H1 (cell line): ENCODE data around the gene AK5. TPM values are rescaled to one million over a fixed set of nuclear protein-coding genes. Genes with fewer than 3 reads are reported as not detected.

Source experiments
- CTCF ChIA-PET: fragments of 300-600 bp; sonication (Branson Sonifier 250); formaldehyde crosslinking; loops from one replicate; lab custom pipeline; 2021; ENCODE audit not compliant: partially characterized antibody; lab: Charles Lee
- POLR2A ChIA-PET: fragments of 300-600 bp; sonication (Branson Sonifier 250); formaldehyde crosslinking; loops from one replicate; lab custom pipeline; 2021; ENCODE audit warnings: inconsistent platforms; ENCODE audit not compliant: partially characterized antibody; lab: Charles Lee
- DNase-seq, 2 experiments: peaks; one replicate each; pipeline versions ENCODE4 v3.0.0 to v3.0.0-alpha.2; 2010 to 2022; ENCODE audit warnings: low spot score in 2 of 2, low read depth in 1 of 2, mixed read lengths in 1 of 2
- FAIRE-seq: peaks from 2 replicates; lab custom pipeline; 2011; peaks lifted over from hg19 to GRCh38; lab: Jason Lieb, UNC
- H2AFZ ChIP-seq: 2 replicates; pipeline ENCODE4 v1.8.1; 2012; ENCODE audit warnings: low read length, inconsistent platforms
- H2AK5ac ChIP-seq: 2 replicates; pipeline ENCODE4 v1.6.1; 2013; ENCODE audit warnings: low read depth, low read length
- H2BK120ac ChIP-seq: replicated peaks from 2 replicates; pipeline ENCODE3; 2013; ENCODE audit warnings: low read depth, low read length, inconsistent platforms
- H2BK12ac ChIP-seq: 2 replicates; pipeline ENCODE4 v1.6.1; 2013; ENCODE audit warnings: low read depth, low read length
- H2BK15ac ChIP-seq: 2 replicates; pipeline ENCODE4 v1.6.1; 2013; ENCODE audit warnings: low read length
- H2BK20ac ChIP-seq: 2 replicates; pipeline ENCODE4 v1.6.1; 2013; ENCODE audit warnings: low read length
- H2BK5ac ChIP-seq: 2 replicates; pipeline ENCODE4 v1.6.1; 2013; ENCODE audit warnings: low read depth, low read length
- H3K14ac ChIP-seq: 2 replicates; pipeline ENCODE4 v1.6.1; 2013; ENCODE audit warnings: inconsistent platforms; ENCODE audit not compliant: insufficient read length
- H3K18ac ChIP-seq: 2 replicates; pipeline ENCODE4 v1.6.1; 2013; ENCODE audit warnings: low read length; ENCODE audit errors: extremely low read depth
- H3K23ac ChIP-seq: 2 replicates; pipeline ENCODE4 v1.6.1; 2013; ENCODE audit warnings: inconsistent platforms; ENCODE audit not compliant: insufficient read length
- H3K23me2 ChIP-seq: 2 replicates; pipeline ENCODE4 v1.6.1; 2013; ENCODE audit warnings: low read depth, low read length
- H3K27ac ChIP-seq: 2 replicates; pipeline ENCODE4 v1.6.1; 2011; ENCODE audit warnings: low read depth, low read length, inconsistent platforms
- H3K27me3 ChIP-seq, 4 experiments: replicated peaks in 1 of 4; 1 replicate in 1 of 4; 2 replicates in 3 of 4; pipeline versions ENCODE4 v1.6.1 to v1.8.1; 2011 to 2013; ENCODE audit warnings: low read length in 3 of 4, mild to moderate bottlenecking in 3 of 4, inconsistent platforms in 2 of 4, mixed read lengths in 2 of 4, moderate library complexity in 1 of 4; ENCODE audit not compliant: control insufficient read depth in 3 of 4, insufficient read depth in 3 of 4; ENCODE audit errors: extremely low read depth in 1 of 4
- H3K36me3 ChIP-seq, 4 experiments: 2 replicates each; pipeline versions ENCODE4 v1.6.1 to v1.8.1; 2011 to 2013; ENCODE audit warnings: mild to moderate bottlenecking in 4 of 4, low read length in 3 of 4, moderate library complexity in 2 of 4, control low read depth in 1 of 4, inconsistent platforms in 1 of 4; ENCODE audit not compliant: insufficient read depth in 4 of 4, control insufficient read depth in 2 of 4
- H3K4ac ChIP-seq: replicated peaks from 2 replicates; pipeline ENCODE3; 2013; ENCODE audit warnings: low read length, low read depth, mixed read lengths, inconsistent platforms; ENCODE audit not compliant: insufficient read length
- H3K4me1 ChIP-seq, 4 experiments: replicated peaks in 1 of 4; 1 replicate in 1 of 4; 2 replicates in 3 of 4; pipeline versions ENCODE4 v1.6.1 to v1.8.1; 2011 to 2013; ENCODE audit warnings: low read length in 3 of 4, inconsistent platforms in 2 of 4, mixed read lengths in 1 of 4; ENCODE audit not compliant: insufficient read depth in 4 of 4, control insufficient read depth in 3 of 4
- H3K4me2 ChIP-seq, 2 experiments: 2 replicates each; pipeline versions ENCODE4 v1.6.1 to v1.8.1; 2011 to 2013; ENCODE audit warnings: low read depth in 2 of 2, low read length in 2 of 2, control low read depth in 1 of 2, inconsistent platforms in 1 of 2, mild to moderate bottlenecking in 1 of 2; ENCODE audit not compliant: insufficient read depth in 1 of 2
- H3K4me3 ChIP-seq, 4 experiments: fragments of 200-600, 300-600 bp in 1 of 4; sonication (generic), shearing (Covaris generic), sonication (Bioruptor Twin) in 1 of 4; 2 replicates each; pipeline versions ENCODE4 v1.5.1 to v1.8.1; 2011 to 2016; ENCODE audit warnings: low read length in 4 of 4, low read depth in 3 of 4, control low read depth in 2 of 4, inconsistent platforms in 2 of 4, mild to moderate bottlenecking in 2 of 4, mixed read lengths in 1 of 4, moderate library complexity in 1 of 4; ENCODE audit not compliant: insufficient read depth in 2 of 4; ENCODE audit errors: extremely low read depth in 1 of 4
- H3K56ac ChIP-seq: replicated peaks from 2 replicates; pipeline ENCODE3; 2013; ENCODE audit warnings: low read depth, mild to moderate bottlenecking, mixed read lengths, low read length, inconsistent platforms; ENCODE audit not compliant: insufficient read length
- H3K79me1 ChIP-seq: 2 replicates; pipeline ENCODE4 v1.6.1; 2013; ENCODE audit warnings: low read depth, low read length, control low read depth
- H3K79me2 ChIP-seq, 2 experiments: 2 replicates each; pipeline versions ENCODE4 v1.6.1 to v1.8.1; 2012 to 2013; ENCODE audit warnings: low read length in 2 of 2, mild to moderate bottlenecking in 2 of 2, inconsistent platforms in 1 of 2; ENCODE audit not compliant: insufficient read depth in 2 of 2, control insufficient read depth in 1 of 2
- H3K9ac ChIP-seq, 4 experiments: replicated peaks in 1 of 4; 1 replicate in 1 of 4; 2 replicates in 3 of 4; pipeline versions ENCODE4 v1.6.1 to v1.8.1; 2011 to 2013; ENCODE audit warnings: low read depth in 3 of 4, low read length in 3 of 4, control low read depth in 2 of 4, mild to moderate bottlenecking in 2 of 4, moderate library complexity in 2 of 4, inconsistent platforms in 1 of 4; ENCODE audit errors: extremely low read depth in 1 of 4
- H3K9me3 ChIP-seq, 2 experiments: 2 replicates each; pipeline versions ENCODE4 v1.6.1 to v1.8.1; 2012 to 2013; ENCODE audit warnings: mild to moderate bottlenecking in 2 of 2, moderate library complexity in 2 of 2, control low read depth in 1 of 2, inconsistent platforms in 1 of 2, low read depth in 1 of 2, low read length in 1 of 2, mixed read lengths in 1 of 2; ENCODE audit not compliant: insufficient read depth in 2 of 2
- H4K20me1 ChIP-seq, 2 experiments: replicated peaks in 1 of 2; 2 replicates each; pipeline versions ENCODE3 to v1.8.1; 2011 to 2013; ENCODE audit warnings: inconsistent platforms in 2 of 2, low read length in 2 of 2, mild to moderate bottlenecking in 1 of 2; ENCODE audit not compliant: insufficient read depth in 2 of 2, control insufficient read depth in 1 of 2
- H4K5ac ChIP-seq: 2 replicates; pipeline ENCODE4 v1.6.1; 2013; ENCODE audit warnings: low read length, low read depth, mixed read lengths, inconsistent platforms; ENCODE audit not compliant: insufficient read length
- H4K8ac ChIP-seq: 2 replicates; pipeline ENCODE4 v1.8.0; 2013; ENCODE audit warnings: mild to moderate bottlenecking, moderate library complexity, low read length, inconsistent platforms; ENCODE audit not compliant: insufficient read depth; ENCODE audit errors: extremely low read depth
- H4K91ac ChIP-seq: replicated peaks from 2 replicates; pipeline ENCODE3; 2013; ENCODE audit warnings: low read length, mixed read lengths, inconsistent platforms; ENCODE audit not compliant: insufficient read length
- ASH2L ChIP-seq: fragments of 200-600, 300-600 bp; sonication (generic); IDR thresholded peaks from one replicate; pipeline ENCODE4 v1.7.1; 2017; ENCODE audit warnings: low read length
- BRCA1 ChIP-seq: IDR thresholded peaks from 2 replicates; pipeline ENCODE4 v1.6.1; 2012; ENCODE audit warnings: low read depth, low read length, improper control_type of control experiment
- MAX ChIP-seq: IDR thresholded peaks from 2 replicates; pipeline ENCODE4 v1.6.1; 2012; ENCODE audit warnings: inconsistent platforms
- NANOG ChIP-seq: IDR thresholded peaks from 2 replicates; pipeline ENCODE4 v1.6.1; 2011; ENCODE audit warnings: low read length, low read depth, mild to moderate bottlenecking, inconsistent platforms; ENCODE audit not compliant: insufficient read depth, poor library complexity, severe bottlenecking
- NRF1 ChIP-seq: IDR thresholded peaks from 2 replicates; pipeline ENCODE4 v1.6.1; 2011; ENCODE audit warnings: mild to moderate bottlenecking, low read depth, low read length, improper control_type of control experiment
- RNF2 ChIP-seq: fragments of 200-900, 300-1000 bp; sonication (generic); IDR thresholded peaks from 2 replicates; pipeline ENCODE4 v1.7.1; 2016; ENCODE audit warnings: borderline replicate concordance, low read depth, mild to moderate bottlenecking, antibody characterized with exemption, low read length; ENCODE audit not compliant: poor library complexity, severe bottlenecking; ENCODE audit errors: missing control alignments
- SIRT6 ChIP-seq: IDR thresholded peaks from one replicate; pipeline ENCODE4 v1.7.1; 2012; ENCODE audit warnings: low read length, inconsistent platforms
- SP2 ChIP-seq: IDR thresholded peaks from 2 replicates; pipeline ENCODE4 v1.6.1; 2012; ENCODE audit warnings: mild to moderate bottlenecking, low read length, inconsistent platforms
- TBP ChIP-seq: IDR thresholded peaks from 2 replicates; pipeline ENCODE4 v1.6.1; 2011; ENCODE audit warnings: low read depth, low read length, improper control_type of control experiment
- WGBS, 2 experiments: shearing (Covaris generic) in 1 of 2; methylation state at CpG; one replicate each; pipeline versions ENCODE4 v1.1.6 to v1.1.7; 2013 to 2015; ENCODE audit warnings: low lambda C conversion rate in 2 of 2, mixed read lengths in 2 of 2, inconsistent platforms in 1 of 2, low coverage in 1 of 2, missing lambda C conversion rate in 1 of 2; ENCODE audit not compliant: insufficient replicate concordance in 2 of 2, insufficient coverage in 1 of 2, insufficient read length in 1 of 2; ENCODE audit errors: extremely low coverage in 1 of 2, missing lambda C conversion rate in 1 of 2; 5-methylcytosine and 5-hydroxymethylcytosine counted together
- polyA plus RNA-seq, 7 experiments: library from polyadenylated mRNA; depleted of rRNA in 3 of 7; stranded (reverse) in 5 of 7; unstranded in 2 of 7; fragments of >200 nt in 5 of 7; fragments of 200-250 nt in 2 of 7; gene quantifications; 1 replicate in 5 of 7; 2 replicates in 1 of 7; 4 replicates in 1 of 7; pipeline versions ENCODE4 v1.2.1 to v1.2.3, GENCODE V29; 2011 to 2013; ENCODE audit warnings: missing spikeins in 2 of 7, mixed read lengths in 2 of 7
- total RNA-seq: library from RNA; stranded (reverse); fragmentation: NEBNext Ultra II Directional; extraction: Animal tissue kit (Norgen Biotek cat#: 25700); gene quantifications from 2 replicates; pipeline ENCODE4 v1.2.1, GENCODE V29; 2021

Gene AK5
- total and polyA plus RNA-seq, 2 of the 8 experiments (the other 6 are each of a cell fraction or from before 2014, with no cell fraction given) = 2.0 to 7.1 TPM

DNA sequence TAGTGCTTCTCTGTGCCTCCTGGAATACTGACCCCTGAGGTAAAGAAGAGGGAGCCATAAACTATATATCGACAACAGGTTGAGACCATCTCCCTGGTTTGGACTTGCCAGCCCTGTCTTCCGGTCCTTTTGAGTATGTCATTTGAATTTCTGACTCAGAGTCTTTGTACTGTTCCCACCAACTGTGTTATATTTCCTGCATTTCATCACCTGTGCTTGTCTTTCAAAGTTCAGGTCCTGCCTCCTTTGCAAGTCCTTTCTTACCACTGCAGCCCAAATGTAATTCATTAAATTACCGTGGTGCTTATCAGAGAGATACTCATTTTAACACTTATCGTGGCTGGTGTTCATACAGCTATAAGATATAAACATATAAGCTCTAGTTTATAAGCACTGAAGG is 10.7 kb downstream of the AK5 start:
- H2BK12ac ChIP-seq = no peak overlapping the region
- TF ChIP-seq BRCA1 (no peak), NRF1 (no peak), ASH2L (no peak), MAX (no peak), NANOG (no peak), SIRT6 (no peak), SP2 (no peak), TBP (no peak), RNF2 (no peak)

More for the DNA sequence above, 10.7 kb downstream of the AK5 start:
- H3K23me2 ChIP-seq = no peaks in the 10 kb centered on the region
- no peak for DNase-seq
- H2BK120ac ChIP-seq = no peak overlapping the region
- no peak overlapping the region for H3K18ac ChIP-seq
- H4K91ac ChIP-seq = no peak overlapping the region
- no peak overlapping the region for H4K8ac ChIP-seq
- H2AFZ ChIP-seq = no peak overlapping the region
- H3K23ac ChIP-seq = no peak overlapping the region
- FAIRE-seq = no peak
- H3K4me1 ChIP-seq = no peaks in the 10 kb centered on the region
- ChIA-PET POLR2A (no interaction called here), CTCF (interaction anchor here (1.6 kb wide), 1 partner anchor 21 kb away, joined by 3 read pairs; no protein-coding TSS in a partner anchor)
- H2BK5ac ChIP-seq = no peak overlapping the region
- H3K4me2 ChIP-seq = no peak overlapping the region
- H2BK20ac ChIP-seq = no peak overlapping the region
- no peaks in the 10 kb centered on the region for H4K20me1 ChIP-seq
- no peak overlapping the region for H2AK5ac ChIP-seq
- WGBS, 2 experiments = 87% methylated on average over 4 of the region's 4 CpGs; no CpG with 5 or more reads in 1 of the 2 experiments
- H2BK15ac ChIP-seq = no peak overlapping the region
- H4K5ac ChIP-seq = no peak overlapping the region
- no peak overlapping the region for H3K9ac ChIP-seq
- H3K56ac ChIP-seq = no peak overlapping the region
- H3K27me3 ChIP-seq = no peaks in the 10 kb centered on the region
- H3K79me1 ChIP-seq = no peaks in the 10 kb centered on the region
- H3K4ac ChIP-seq = no peak overlapping the region
- no peak overlapping the region for H3K27ac ChIP-seq
- H3K14ac ChIP-seq = no peak overlapping the region
- H3K9me3 ChIP-seq = no peaks in the 10 kb centered on the region
- no peak overlapping the region for H3K4me3 ChIP-seq
- H3K79me2 ChIP-seq = no peaks in the 10 kb centered on the region
- H3K36me3 ChIP-seq = no peaks in the 10 kb centered on the region
